HG03520 (cell line): ENCODE data around the gene GNB1.

Source experiments
- ATAC-seq: cut with Tn5 transposase; IDR thresholded peaks from one replicate; pipeline ENCODE4 v1.9.1; 2021; ENCODE audit warnings: mild to moderate bottlenecking, moderate library complexity; ENCODE audit not compliant: unreplicated experiment

The GNB1 gene

GRCh38 chr1:1922956-1923833 lies 32.3 kb upstream of the GNB1 start:
- ATAC-seq: no peak

- ATAC-seq: no peak
These were observed 31.7 kb upstream of the GNB1 start for GRCh38 chr1:1922702-1922955.

- no peak for ATAC-seq
These were observed 31.2 kb upstream of the GNB1 start for GRCh38 chr1:1921901-1922701.

- no peak for ATAC-seq
These were observed 30.6 kb upstream of the GNB1 start for GRCh38 chr1:1921459-1921862.

GRCh38 chr1:1920608-1921458 lies 29.9 kb upstream of the GNB1 start:
- no peak for ATAC-seq

GRCh38 chr1:1920057-1920607 lies 29.2 kb upstream of the GNB1 start:
- ATAC-seq: no peak

GRCh38 chr1:1919304-1920056 lies 28.6 kb upstream of the GNB1 start:
- ATAC-seq: peak; percentile 72

GRCh38 chr1:1918901-1919303 lies 28.0 kb upstream of the GNB1 start, which contains the start of gene TMEM52:
Gene TMEM52 (minus strand): TSS chr1:1919279. CDS start chr1:1919265, 14 bp downstream.
- ATAC-seq: peak; percentile 1

GRCh38 chr1:1917995-1918900 lies 27.4 kb upstream of the GNB1 start:
- no peak for ATAC-seq

GRCh38 chr1:1917304-1917976 lies 26.6 kb upstream of the GNB1 start:
- no peak for ATAC-seq

GRCh38 chr1:1916851-1917251 lies 26.0 kb upstream of the GNB1 start:
- no peak for ATAC-seq

- ATAC-seq: no peak
These were observed 25.3 kb upstream of the GNB1 start for GRCh38 chr1:1915911-1916840.

- no peak for ATAC-seq
These were observed 24.2 kb upstream of the GNB1 start, which contains the start of gene CALML6 for GRCh38 chr1:1914971-1915692. Gene CALML6 (plus strand): TSS chr1:1915260. CDS start chr1:1915281, 21 bp downstream.

GRCh38 chr1:1914101-1914970 lies 23.4 kb upstream of the GNB1 start:
- no peak for ATAC-seq

- ATAC-seq: no peak
These were observed 20.6 kb upstream of the GNB1 start for GRCh38 chr1:1911350-1912041.
